ENCODE data around the gene C18orf32. TPM values are rescaled to one million over a fixed set of nuclear protein-coding genes. Genes with fewer than 3 reads are reported as not detected.
"Not testable (repeated sequence)": the region's sequence is repeated elsewhere in the genome, so short reads cannot be mapped to it uniquely, and the experiment has no call there.

The C18orf32 gene
- total RNA-seq, 1 donor from 2014 or later = 49.3 TPM

GRCh38 chr18:49476664-49477411 lies 10.2 kb downstream of the C18orf32 start:
- ATAC-seq (peak; percentile 17), DNase-seq (no peak)
- intact Hi-C loops (cut with micrococcal nuclease) = no loop called here

GRCh38 chr18:49474935-49475334 lies 12.1 kb downstream of the C18orf32 start:
- ATAC-seq; DNase-seq; intact Hi-C loops (cut with micrococcal nuclease): not testable (repeated sequence)

- DNase-seq (no peak), ATAC-seq (no peak)
- intact Hi-C loops (cut with micrococcal nuclease) = no loop called here
Measured at GRCh38 chr18:49473721-49474120, 13.3 kb downstream of the C18orf32 start.

- intact Hi-C loops (cut with micrococcal nuclease) = no loop called here
- no peak for ATAC-seq
- DNase-seq = no peak
Measured at GRCh38 chr18:49472459-49472858, 14.6 kb downstream of the C18orf32 start.

GRCh38 chr18:49471532-49471931 lies 15.5 kb downstream of the C18orf32 start:
- DNase-seq (no peak), ATAC-seq (no peak)
- intact Hi-C loops (cut with micrococcal nuclease) = no loop called here

- no peak for DNase-seq
- intact Hi-C loops (cut with micrococcal nuclease) = no loop called here
Measured at GRCh38 chr18:49467599-49467998, 19.4 kb downstream of the C18orf32 start.

GRCh38 chr18:49467019-49467563 lies 19.9 kb downstream of the C18orf32 start:
- no peak for ATAC-seq
- intact Hi-C loops (cut with micrococcal nuclease) = no loop called here
- DNase-seq = no peak

More at GRCh38 chr18:49467599-49467998, 19.4 kb downstream of the C18orf32 start:
- no peak for ATAC-seq

- ATAC-seq (no peak), DNase-seq (no peak)
- intact Hi-C loops (cut with micrococcal nuclease) = no loop called here
Measured at GRCh38 chr18:49464718-49465598, 22.1 kb downstream of the C18orf32 start.

- DNase-seq (no peak), ATAC-seq (no peak)
- intact Hi-C loops (cut with micrococcal nuclease) = no loop called here
Measured at GRCh38 chr18:49461602-49461977, 25.4 kb downstream of the C18orf32 start.

- ATAC-seq = no peak
Measured at GRCh38 chr18:49460976-49461601, 25.9 kb downstream of the C18orf32 start.

GRCh38 chr18:49459404-49460171 lies 27.4 kb downstream of the C18orf32 start:
- no peak for ATAC-seq
- intact Hi-C loops (cut with micrococcal nuclease) = no loop called here
- no peak for DNase-seq

More at GRCh38 chr18:49460976-49461601, 25.9 kb downstream of the C18orf32 start:
- no peak for DNase-seq
- intact Hi-C loops (cut with micrococcal nuclease) = no loop called here

- intact Hi-C loops (cut with micrococcal nuclease) = no loop called here
- no peak for DNase-seq
- ATAC-seq = no peak
Measured at GRCh38 chr18:49457616-49458015, 29.4 kb downstream of the C18orf32 start.

GRCh38 chr18:49456794-49457193 lies 30.2 kb downstream of the C18orf32 start:
- intact Hi-C loops (cut with micrococcal nuclease) = no loop called here

GRCh38 chr18:49452534-49452933 lies 34.5 kb downstream of the C18orf32 start:
- ATAC-seq; intact Hi-C loops (cut with micrococcal nuclease); DNase-seq: not testable (repeated sequence)

More at GRCh38 chr18:49456794-49457193, 30.2 kb downstream of the C18orf32 start:
- DNase-seq (no peak), ATAC-seq (no peak)

- intact Hi-C loops (cut with micrococcal nuclease) = no loop called here
- peak; percentile 86 for ATAC-seq
- DNase-seq = no peak
Measured at GRCh38 chr18:49447810-49448745, 39.0 kb downstream of the C18orf32 start.

GRCh38 chr18:49446481-49446880 lies 40.6 kb downstream of the C18orf32 start:
- no peak for DNase-seq
- no peak for ATAC-seq
- intact Hi-C loops (cut with micrococcal nuclease) = no loop called here

- intact Hi-C loops (cut with micrococcal nuclease) = no loop called here
- ATAC-seq (no peak), DNase-seq (no peak)
Measured at GRCh38 chr18:49444581-49444980, 42.5 kb downstream of the C18orf32 start.

GRCh38 chr18:49443837-49444236 lies 43.2 kb downstream of the C18orf32 start:
- intact Hi-C loops (cut with micrococcal nuclease) = no loop called here
- DNase-seq = no peak
- no peak for ATAC-seq
